ENCODE results near the gene FUT8.

- no peak for TF ChIP-seq CTCF (IDR thresholded peaks at IDR 0.05 in 2 of 3, conservative IDR thresholded peaks at IDR 0.05 in 1 of 3; ENCODE audit: borderline replicate concordance in 1 of 3, insufficient read depth in 1 of 3, low read depth in 2 of 3, low read length in 2 of 3)
- no peak for TF ChIP-seq ZNF274 (IDR thresholded peaks at IDR 0.05; ENCODE audit: low read depth, low read length)
- TF ChIP-seq POLR2AphosphoS5 (IDR thresholded peaks at IDR 0.05; ENCODE audit: low read depth, low read length), result no peak
- no peak for TF ChIP-seq POLR2A (IDR thresholded peaks at IDR 0.05; ENCODE audit: borderline replicate concordance, extremely low read depth, insufficient read depth, insufficient read length)
- no peak for TF ChIP-seq YY1 (IDR thresholded peaks at IDR 0.05; ENCODE audit: extremely low read depth, insufficient replicate concordance, low read depth, low read length)
- no peak for TF ChIP-seq SRF (IDR thresholded peaks at IDR 0.05; ENCODE audit: low read depth)
- TF ChIP-seq TCF7L2 (IDR thresholded peaks at IDR 0.05; ENCODE audit: borderline replicate concordance, extremely low read depth, insufficient read depth, insufficient read length), result no peak
- TF ChIP-seq ZFX (IDR thresholded peaks at IDR 0.05), result no peak
Measured at GRCh38 chr14:65377576-65377975, 35.0 kb upstream of the FUT8 start.

Measured in HCT116 (cell line).